GM12864 (cell line): ENCODE results near the gene TAF3.

ENCODE experiments used
- DNase-seq: peaks from one replicate; pipeline ENCODE4 v3.0.0-alpha.2; 2011; ENCODE audit warnings: low read depth
- H3K4me3 ChIP-seq: 2 replicates; pipeline ENCODE4 v1.5.1; 2011; ENCODE audit warnings: mild to moderate bottlenecking, low read depth, low read length, control low read depth
- TF ChIP-seq, protein P1 (sequence below): IDR thresholded peaks from 2 replicates; pipeline ENCODE4 v1.5.1; 2011; ENCODE audit warnings: low read depth, mild to moderate bottlenecking, moderate library complexity, low read length, control low read depth, inconsistent platforms; ENCODE audit errors: missing control alignments

TAF3 gene

DNA sequence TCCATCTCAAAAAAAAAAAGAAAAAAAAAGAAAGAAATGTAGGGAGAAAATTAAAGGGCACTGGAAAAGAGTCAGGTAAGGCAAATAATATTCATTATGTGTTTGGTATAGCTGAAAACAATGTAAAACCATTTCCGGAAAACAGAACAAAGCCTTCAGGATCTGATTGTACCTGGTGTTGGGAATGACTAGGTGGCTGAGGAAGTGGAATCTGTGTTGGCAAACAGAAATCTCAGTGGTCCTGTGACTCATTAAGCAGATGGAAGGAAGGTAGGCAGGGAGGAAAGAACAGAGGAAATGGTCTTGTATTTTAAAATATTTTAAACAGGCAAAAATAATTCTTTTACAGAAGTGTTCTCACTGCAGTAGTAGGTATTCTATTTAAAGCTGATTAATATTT lies 180.5 kb downstream of the TAF3 start:
- TF ChIP-seq, protein P1, sequence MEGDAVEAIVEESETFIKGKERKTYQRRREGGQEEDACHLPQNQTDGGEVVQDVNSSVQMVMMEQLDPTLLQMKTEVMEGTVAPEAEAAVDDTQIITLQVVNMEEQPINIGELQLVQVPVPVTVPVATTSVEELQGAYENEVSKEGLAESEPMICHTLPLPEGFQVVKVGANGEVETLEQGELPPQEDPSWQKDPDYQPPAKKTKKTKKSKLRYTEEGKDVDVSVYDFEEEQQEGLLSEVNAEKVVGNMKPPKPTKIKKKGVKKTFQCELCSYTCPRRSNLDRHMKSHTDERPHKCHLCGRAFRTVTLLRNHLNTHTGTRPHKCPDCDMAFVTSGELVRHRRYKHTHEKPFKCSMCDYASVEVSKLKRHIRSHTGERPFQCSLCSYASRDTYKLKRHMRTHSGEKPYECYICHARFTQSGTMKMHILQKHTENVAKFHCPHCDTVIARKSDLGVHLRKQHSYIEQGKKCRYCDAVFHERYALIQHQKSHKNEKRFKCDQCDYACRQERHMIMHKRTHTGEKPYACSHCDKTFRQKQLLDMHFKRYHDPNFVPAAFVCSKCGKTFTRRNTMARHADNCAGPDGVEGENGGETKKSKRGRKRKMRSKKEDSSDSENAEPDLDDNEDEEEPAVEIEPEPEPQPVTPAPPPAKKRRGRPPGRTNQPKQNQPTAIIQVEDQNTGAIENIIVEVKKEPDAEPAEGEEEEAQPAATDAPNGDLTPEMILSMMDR: no peak
- no peak for DNase-seq
- H3K4me3 ChIP-seq: no peak overlapping the region

DNA sequence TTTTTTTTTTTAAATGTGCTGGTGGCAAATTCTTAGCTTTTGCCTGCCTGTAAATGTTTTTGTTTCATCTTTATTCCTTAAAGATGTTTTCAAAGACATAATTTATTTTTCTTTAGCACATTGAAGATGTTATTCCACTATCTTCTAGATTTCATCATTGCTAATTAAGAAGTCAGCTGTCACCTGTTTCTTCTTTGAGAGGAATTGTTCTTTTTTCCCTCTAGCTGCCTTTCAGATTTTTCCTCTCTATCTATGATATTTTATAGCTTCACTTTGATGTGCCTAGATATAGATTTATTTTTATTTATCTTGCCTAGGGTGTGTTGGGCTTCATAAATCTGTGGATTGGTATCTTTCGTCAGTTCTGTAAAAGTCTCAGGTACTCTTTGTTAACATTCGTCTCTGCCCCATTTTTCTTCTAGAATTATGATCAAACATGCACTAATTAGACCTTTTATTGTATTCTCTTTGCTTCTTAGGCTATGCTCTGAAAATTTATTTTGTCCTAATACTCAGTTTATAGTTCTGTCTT lies 186.2 kb downstream of the TAF3 start:
- DNase-seq: no peak
- H3K4me3 ChIP-seq: no peak overlapping the region
- TF ChIP-seq, protein P1: no peak

DNA sequence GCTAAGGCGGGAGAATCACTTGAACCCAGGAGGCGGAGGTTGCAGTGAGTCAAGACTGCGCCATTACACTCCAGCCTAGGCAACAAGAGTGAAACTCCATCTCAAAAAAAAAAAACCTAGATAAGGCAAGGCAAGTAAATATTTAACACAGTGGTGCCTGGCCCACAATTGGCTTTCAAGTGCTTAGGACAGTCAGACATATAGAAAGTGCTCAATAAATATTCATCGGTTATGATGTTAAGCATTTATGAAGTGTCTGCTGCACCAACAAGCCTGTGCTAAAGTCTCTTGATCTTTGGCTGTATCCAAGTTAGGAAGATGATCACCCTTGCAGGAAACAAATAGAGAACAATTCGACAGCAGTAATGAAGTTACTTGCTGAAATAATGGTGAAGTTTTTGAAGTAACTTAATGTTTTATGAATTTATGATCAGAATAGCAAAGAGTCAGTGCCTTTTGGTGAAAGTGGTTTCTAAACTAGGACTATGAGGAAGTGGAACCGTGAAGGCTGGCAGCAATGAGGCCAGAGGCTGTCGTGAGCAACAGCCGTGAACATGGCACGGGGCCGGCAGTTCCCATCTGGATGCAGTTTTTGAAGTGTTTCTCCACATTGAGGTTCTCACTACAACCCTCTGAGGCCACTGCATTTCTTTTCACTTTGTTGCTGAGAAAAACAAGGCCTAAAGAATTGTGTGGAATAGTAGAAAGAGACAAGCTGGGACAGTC lies 188.1 kb downstream of the TAF3 start:
- TF ChIP-seq, protein P1: no peak
- DNase-seq: no peak

DNA sequence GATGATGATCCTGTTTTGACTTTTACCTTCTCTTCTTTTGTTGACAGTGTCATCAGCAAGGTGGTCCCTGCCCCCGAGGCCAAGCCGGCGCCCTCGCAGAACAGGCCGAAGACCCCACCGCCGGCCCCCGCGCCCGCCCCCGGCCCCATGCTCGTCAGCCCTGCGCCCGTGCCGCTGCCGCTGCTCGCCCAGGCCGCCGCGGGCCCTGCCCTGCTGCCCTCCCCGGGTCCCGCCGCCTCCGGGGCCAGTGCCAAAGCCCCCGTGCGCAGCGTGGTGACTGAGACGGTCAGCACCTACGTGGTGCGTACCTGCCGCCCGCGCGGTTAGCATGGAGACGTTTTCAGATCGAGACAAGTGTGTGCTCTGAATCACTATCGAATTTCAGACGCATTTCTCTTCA lies 190.7 kb downstream of the TAF3 start:
- no peak for DNase-seq
- TF ChIP-seq, protein P1: no peak
- no peak overlapping the region for H3K4me3 ChIP-seq

More for the DNA sequence above, 188.1 kb downstream of the TAF3 start:
- no peak overlapping the region for H3K4me3 ChIP-seq

DNA sequence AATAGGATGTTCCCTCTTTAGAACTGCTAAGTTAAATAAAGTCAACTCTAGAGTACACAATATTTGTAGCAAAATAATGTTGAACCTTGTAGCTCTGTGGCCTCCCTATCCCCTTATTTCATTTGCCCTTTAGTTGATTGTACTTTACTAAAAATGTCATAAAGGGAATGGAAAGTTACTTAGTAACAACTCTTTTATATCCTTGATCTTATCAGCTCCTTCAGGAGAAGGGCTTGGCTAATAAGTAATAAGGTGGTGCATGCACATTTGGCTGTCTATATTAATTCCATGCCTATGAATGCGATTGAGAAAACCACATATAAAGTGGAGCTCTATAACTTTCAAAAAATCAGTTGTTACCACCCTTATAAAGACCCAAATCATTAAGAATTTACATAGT lies 194.7 kb downstream of the TAF3 start:
- DNase-seq: no peak
- H3K4me3 ChIP-seq: no peak overlapping the region
- TF ChIP-seq, protein P1: no peak

DNA sequence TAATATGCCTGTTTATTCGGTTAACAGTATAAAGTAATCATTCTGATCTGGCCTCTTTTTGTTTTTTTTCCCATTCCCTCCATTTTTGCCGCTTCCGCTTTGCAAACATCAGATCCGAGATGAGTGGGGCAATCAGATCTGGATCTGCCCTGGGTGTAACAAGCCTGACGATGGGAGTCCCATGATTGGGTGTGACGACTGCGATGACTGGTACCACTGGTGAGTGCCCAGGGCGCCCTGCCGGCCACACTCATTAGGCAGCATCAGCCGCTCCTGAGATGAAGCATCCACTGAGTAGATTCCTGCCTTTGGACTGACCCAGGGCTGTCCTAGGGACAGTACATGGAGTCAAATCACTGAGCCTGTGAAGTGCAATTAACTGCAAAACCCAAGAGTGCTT lies 195.3 kb downstream of the TAF3 start:
- DNase-seq: no peak
- no peak overlapping the region for H3K4me3 ChIP-seq
- TF ChIP-seq, protein P1: no peak

DNA sequence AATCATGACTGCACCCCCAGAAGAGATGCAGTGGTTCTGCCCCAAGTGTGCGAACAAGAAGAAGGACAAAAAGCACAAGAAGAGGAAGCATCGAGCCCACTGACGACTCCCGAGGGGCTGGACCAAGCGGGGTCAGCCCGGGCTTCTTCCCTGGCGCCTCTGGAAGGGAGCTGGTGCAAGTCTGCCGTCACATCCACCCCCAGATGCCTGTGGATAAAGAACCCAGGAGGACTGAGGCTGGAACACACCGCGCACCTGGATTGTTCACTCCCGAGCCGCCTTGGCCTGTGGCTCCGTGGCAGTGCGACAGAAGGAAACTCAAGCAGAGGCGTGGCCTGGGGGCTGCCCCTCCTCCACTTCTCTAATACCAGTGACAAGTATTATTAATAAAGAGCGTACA lies 196.3 kb downstream of the TAF3 start:
- H3K4me3 ChIP-seq: no peak overlapping the region
- no peak for DNase-seq
- TF ChIP-seq, protein P1: no peak
